HG03460 (cell line): ENCODE measurements around the gene OR2A12.
A peak's percentile ranks its signal among the peaks of the same experiment; 100 is the strongest.
"Not testable (repeated sequence)": the region's sequence is repeated elsewhere in the genome, so short reads cannot be mapped to it uniquely, and the experiment has no call there.

Experiments
- ATAC-seq: cut with Tn5 transposase; IDR thresholded peaks from one replicate; pipeline ENCODE4 v1.9.1; 2021; ENCODE audit not compliant: unreplicated experiment

The OR2A12 gene

GRCh38 chr7:144113651-144114050, 27.6 kb downstream of the OR2A12 start:
- no peak for ATAC-seq

GRCh38 chr7:144118341-144118740, 32.3 kb downstream of the OR2A12 start:
- ATAC-seq, result no peak

- ATAC-seq, result no peak
Observed at GRCh38 chr7:144122876-144123275, 36.8 kb downstream of the OR2A12 start, which contains the start of gene OR2A14. Gene OR2A14, plus strand, starts transcription at chr7:144123176. Its CDS starts 5,937 bp downstream, at chr7:144129113.

GRCh38 chr7:144127714-144128334, 41.7 kb downstream of the OR2A12 start:
- ATAC-seq, result peak; percentile 100

- not testable (repeated sequence) for ATAC-seq
Observed at GRCh38 chr7:144129601-144130000, 43.5 kb downstream of the OR2A12 start.

- ATAC-seq, result no peak
Observed at GRCh38 chr7:144130730-144131129, 44.7 kb downstream of the OR2A12 start.

GRCh38 chr7:144132262-144132661, 46.2 kb downstream of the OR2A12 start:
- no peak for ATAC-seq

- no peak for ATAC-seq
Observed at GRCh38 chr7:144133307-144133706, 47.2 kb downstream of the OR2A12 start.

- ATAC-seq, result no peak
Observed at GRCh38 chr7:144134116-144134515, 48.0 kb downstream of the OR2A12 start.

GRCh38 chr7:144137501-144137900, 51.4 kb downstream of the OR2A12 start:
- no peak for ATAC-seq

- no peak for ATAC-seq
Observed at GRCh38 chr7:144142187-144142586, 56.1 kb downstream of the OR2A12 start.

- ATAC-seq, result no peak
Observed at GRCh38 chr7:144144426-144144825, 58.3 kb downstream of the OR2A12 start.

GRCh38 chr7:144148224-144148827, 62.2 kb downstream of the OR2A12 start:
- ATAC-seq, result no peak
